H9 (cell line): ENCODE data around the gene ULK3. TPM values are rescaled to one million over a fixed set of nuclear protein-coding genes. Genes with fewer than 3 reads are reported as not detected.

Source experiments
- DNase-seq: peaks from one replicate; pipeline ENCODE4 v3.0.0-alpha.2; 2017
- H2AFZ ChIP-seq: one replicate; pipeline ENCODE4 v1.6.1; 2013; ENCODE audit warnings: mild to moderate bottlenecking, low read length, control low read depth, moderate library complexity
- H2AK5ac ChIP-seq: 2 replicates; pipeline ENCODE4 v1.6.1; 2013; ENCODE audit warnings: low read length, control low read depth, mixed read lengths; ENCODE audit not compliant: insufficient read length
- H2BK120ac ChIP-seq: one replicate; pipeline ENCODE4 v1.6.1; 2013; ENCODE audit warnings: low read depth, mild to moderate bottlenecking, low read length, control low read depth, inconsistent platforms; ENCODE audit not compliant: poor library complexity, severe bottlenecking
- H2BK12ac ChIP-seq: 2 replicates; pipeline ENCODE4 v1.6.1; 2013; ENCODE audit warnings: low read length, control low read depth, mixed read lengths, low read depth; ENCODE audit not compliant: insufficient read length
- H2BK15ac ChIP-seq: 2 replicates; pipeline ENCODE4 v1.6.1; 2013; ENCODE audit warnings: low read depth, low read length, control low read depth
- H2BK20ac ChIP-seq: one replicate; pipeline ENCODE4 v1.6.1; 2013; ENCODE audit warnings: low read depth, mild to moderate bottlenecking, low read length, control low read depth, inconsistent platforms; ENCODE audit not compliant: poor library complexity, severe bottlenecking
- H2BK5ac ChIP-seq: 2 replicates; pipeline ENCODE4 v1.6.1; 2013; ENCODE audit warnings: low read length, control low read depth, mixed read lengths; ENCODE audit not compliant: insufficient read length
- H3K14ac ChIP-seq: 2 replicates; pipeline ENCODE4 v1.6.1; 2013; ENCODE audit warnings: low read length, control low read depth; ENCODE audit not compliant: insufficient read depth
- H3K18ac ChIP-seq: 2 replicates; pipeline ENCODE4 v1.6.1; 2013; ENCODE audit warnings: low read depth, mild to moderate bottlenecking, mixed read lengths, low read length, control low read depth; ENCODE audit not compliant: insufficient read length
- H3K23ac ChIP-seq: 2 replicates; pipeline ENCODE4 v1.6.1; 2013; ENCODE audit warnings: low read length, control low read depth, mixed read lengths, low read depth; ENCODE audit not compliant: insufficient read length
- H3K23me2 ChIP-seq: 2 replicates; pipeline ENCODE4 v1.6.1; 2013; ENCODE audit warnings: low read depth, mild to moderate bottlenecking, mixed read lengths, low read length, control low read depth; ENCODE audit not compliant: insufficient read length, poor library complexity, severe bottlenecking
- H3K27ac ChIP-seq: 2 replicates; pipeline ENCODE4 v1.5.1; 2013; ENCODE audit warnings: low read length, control low read depth, mixed read lengths, low read depth; ENCODE audit not compliant: insufficient read length
- H3K27me3 ChIP-seq: 2 replicates; pipeline ENCODE4 v1.6.1; 2013; ENCODE audit warnings: low read length, control low read depth, inconsistent platforms; ENCODE audit not compliant: insufficient read depth
- H3K4ac ChIP-seq: 2 replicates; pipeline ENCODE4 v1.6.1; 2013; ENCODE audit warnings: low read depth, mild to moderate bottlenecking, control low read depth, inconsistent platforms, low read length, moderate library complexity
- H3K4me1 ChIP-seq: 2 replicates; pipeline ENCODE4 v1.6.1; 2013; ENCODE audit warnings: low read length, control low read depth, inconsistent platforms; ENCODE audit not compliant: insufficient read depth
- H3K4me2 ChIP-seq: 2 replicates; pipeline ENCODE4 v1.6.1; 2013; ENCODE audit warnings: low read length, control low read depth, mixed read lengths; ENCODE audit not compliant: insufficient read length, insufficient read depth
- H3K56ac ChIP-seq: 2 replicates; pipeline ENCODE4 v1.6.1; 2013; ENCODE audit warnings: low read depth, mild to moderate bottlenecking, mixed read lengths, low read length, control low read depth; ENCODE audit not compliant: insufficient read length
- H3K79me1 ChIP-seq: 2 replicates; pipeline ENCODE4 v1.6.1; 2013; ENCODE audit warnings: low read depth, mild to moderate bottlenecking, moderate library complexity, low read length, control low read depth, inconsistent platforms; ENCODE audit not compliant: insufficient read depth, poor library complexity, severe bottlenecking
- H3K79me2 ChIP-seq: 2 replicates; pipeline ENCODE4 v1.6.1; 2013; ENCODE audit warnings: low read length, control low read depth, inconsistent platforms; ENCODE audit not compliant: insufficient read depth
- H3K9ac ChIP-seq: 2 replicates; pipeline ENCODE4 v1.6.1; 2013; ENCODE audit warnings: low read length, control low read depth, mixed read lengths; ENCODE audit not compliant: insufficient read length; ENCODE audit errors: extremely low read depth
- H3K9me3 ChIP-seq: one replicate; pipeline ENCODE4 v1.6.1; 2013; ENCODE audit warnings: low read depth, low read length, inconsistent platforms; ENCODE audit not compliant: control insufficient read depth
- H3T11ph ChIP-seq: one replicate; pipeline ENCODE4 v1.6.1; 2013; ENCODE audit warnings: mild to moderate bottlenecking, low read length, control low read depth, inconsistent platforms
- H4K20me1 ChIP-seq: one replicate; pipeline ENCODE4 v1.6.1; 2013; ENCODE audit not compliant: control insufficient read depth, insufficient read length, insufficient read depth
- H4K5ac ChIP-seq: 2 replicates; pipeline ENCODE4 v1.6.1; 2013; ENCODE audit warnings: low read depth, mild to moderate bottlenecking, mixed read lengths, low read length, control low read depth; ENCODE audit not compliant: insufficient read length
- H4K8ac ChIP-seq: replicated peaks from 2 replicates; pipeline ENCODE4 v1.6.1; 2013; ENCODE audit warnings: low read length, control low read depth, mixed read lengths, low read depth; ENCODE audit not compliant: insufficient read length
- H4K91ac ChIP-seq: 2 replicates; pipeline ENCODE4 v1.6.1; 2013; ENCODE audit warnings: low read depth, mild to moderate bottlenecking, moderate library complexity, mixed read lengths, low read length, control low read depth; ENCODE audit not compliant: insufficient read length
- H3K27ac Mint-ChIP-seq, 3 experiments: 2 replicates in 2 of 3; 3 replicates in 1 of 3; pipeline ENCODE4 v1.8.0; 2020 to 2021; ENCODE audit warnings: mixed read lengths in 3 of 3, mild to moderate bottlenecking in 1 of 3, moderate library complexity in 1 of 3
- H3K27me3 Mint-ChIP-seq: 2 replicates; pipeline ENCODE4 v1.8.0; 2021; ENCODE audit warnings: low read depth, mild to moderate bottlenecking, moderate library complexity, mixed read lengths
- H3K36me3 Mint-ChIP-seq, 3 experiments: 2 replicates in 2 of 3; 3 replicates in 1 of 3; pipeline ENCODE4 v1.8.0; 2020 to 2021; ENCODE audit warnings: low read depth in 3 of 3, mixed read lengths in 3 of 3; ENCODE audit not compliant: insufficient read depth in 1 of 3
- H3K4me1 Mint-ChIP-seq, 2 experiments: 2 replicates each; pipeline ENCODE4 v1.8.0; 2020; ENCODE audit warnings: mixed read lengths in 2 of 2
- H3K4me3 Mint-ChIP-seq, 2 experiments: 2 replicates in 1 of 2; 3 replicates in 1 of 2; pipeline ENCODE4 v1.8.0; 2020 to 2021; ENCODE audit warnings: mild to moderate bottlenecking in 2 of 2, mixed read lengths in 2 of 2, moderate library complexity in 1 of 2
- H3K9me3 Mint-ChIP-seq, 2 experiments: 2 replicates in 1 of 2; 3 replicates in 1 of 2; pipeline ENCODE4 v1.8.0; 2020; ENCODE audit warnings: mild to moderate bottlenecking in 2 of 2, mixed read lengths in 2 of 2, moderate library complexity in 1 of 2
- WGBS: extraction: QIAGEN DNeasy Blood & Tissue Kit; methylation state at CpG from one replicate; pipeline ENCODE4 v1.1.7; 2013; ENCODE audit warnings: missing lambda C conversion rate, low lambda C conversion rate, mixed read lengths; ENCODE audit not compliant: insufficient read length; ENCODE audit errors: extremely low coverage; 5-methylcytosine and 5-hydroxymethylcytosine counted together
- total RNA-seq: library from RNA; stranded (reverse); gene quantifications from 2 replicates; pipeline ENCODE4 v1.2.1, GENCODE V29; 2021
- TF ChIP-seq, protein P1 (sequence below): fragments of 200-600 bp; sonication (generic); conservative IDR thresholded peaks from 3 replicates; pipeline ENCODE4 v1.8.0; 2021; ENCODE audit warnings: antibody characterized with exemption, mild to moderate bottlenecking

The ULK3 gene
- total RNA-seq, 1 experiment from 2014 or later, result 34.0 TPM

DNA sequence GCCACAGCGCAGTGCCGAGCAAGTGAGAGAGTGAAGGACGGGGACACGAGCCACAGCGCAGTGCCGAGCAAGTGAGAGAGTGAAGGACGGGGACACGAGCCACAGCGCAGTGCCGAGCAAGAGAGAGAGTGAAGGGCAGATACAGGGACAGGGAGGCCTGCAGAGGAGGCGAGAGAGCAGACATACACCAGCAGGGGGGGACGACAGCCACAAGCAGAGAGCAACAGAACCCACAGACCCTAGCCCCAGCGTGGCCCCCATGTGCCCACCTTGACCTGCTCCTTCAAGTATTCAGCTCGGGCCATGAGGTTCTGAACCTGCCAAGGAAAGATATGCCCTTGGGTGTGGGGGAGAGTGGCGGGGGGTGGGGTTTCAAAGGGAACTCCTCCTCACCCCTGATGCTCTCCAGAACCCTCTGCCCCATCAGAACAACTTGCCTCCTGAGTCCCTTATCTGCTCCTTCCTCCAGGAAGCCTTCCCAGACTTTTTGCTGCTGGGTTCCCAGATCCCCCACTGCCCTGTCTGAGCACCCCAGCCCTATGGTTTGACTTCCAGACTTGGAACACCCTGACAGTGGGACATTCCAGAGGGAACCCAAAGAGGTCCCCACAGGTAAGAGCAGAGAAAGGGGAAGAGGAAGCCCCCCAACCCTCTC lies 5.3 kb downstream of the ULK3 start:
- H3K79me1 ChIP-seq, result no peaks in the 10 kb centered on the region
- H3K27ac ChIP-seq, result no peak overlapping the region
- no peak overlapping the region for H2AFZ ChIP-seq
- no peak overlapping the region for H2AK5ac ChIP-seq
- peak overlapping the region in 1 of 3 experiments; percentile 82; a peak in 3 of 7 replicates for H3K27ac Mint-ChIP-seq
- H2BK20ac ChIP-seq, result no peak overlapping the region
- DNase-seq, result no peak
- no peak overlapping the region for H2BK15ac ChIP-seq
- H3K79me2 ChIP-seq, result no peaks in the 10 kb centered on the region
- H3K4me1 Mint-ChIP-seq, result peaks cover 18 to 39% of the 10 kb centered on the region in 2 experiments
- no peak overlapping the region for H2BK120ac ChIP-seq
- no peak overlapping the region for H2BK12ac ChIP-seq
- H3K4me2 ChIP-seq, result no peak overlapping the region
- no CpG with 5 or more reads among the region's 15 CpGs for WGBS
- no peak overlapping the region for H3K23ac ChIP-seq
- H3K4me1 ChIP-seq, result no peaks in the 10 kb centered on the region; the same call in 1 of the 2 replicates
- H3K36me3 Mint-ChIP-seq, result peaks cover 6 to 37% (median 29%) of the 10 kb centered on the region in 3 experiments
- H4K91ac ChIP-seq, result no peak overlapping the region
- no peak overlapping the region for H3T11ph ChIP-seq
- H3K27me3 ChIP-seq, result no peaks in the 10 kb centered on the region
- no peak overlapping the region for H3K4me3 Mint-ChIP-seq
- H3K4ac ChIP-seq, result no peak overlapping the region
- H3K9me3 ChIP-seq, result no peaks in the 10 kb centered on the region
- no peaks in the 10 kb centered on the region for H3K9me3 Mint-ChIP-seq
- H3K14ac ChIP-seq, result no peak overlapping the region
- TF ChIP-seq, protein P1, sequence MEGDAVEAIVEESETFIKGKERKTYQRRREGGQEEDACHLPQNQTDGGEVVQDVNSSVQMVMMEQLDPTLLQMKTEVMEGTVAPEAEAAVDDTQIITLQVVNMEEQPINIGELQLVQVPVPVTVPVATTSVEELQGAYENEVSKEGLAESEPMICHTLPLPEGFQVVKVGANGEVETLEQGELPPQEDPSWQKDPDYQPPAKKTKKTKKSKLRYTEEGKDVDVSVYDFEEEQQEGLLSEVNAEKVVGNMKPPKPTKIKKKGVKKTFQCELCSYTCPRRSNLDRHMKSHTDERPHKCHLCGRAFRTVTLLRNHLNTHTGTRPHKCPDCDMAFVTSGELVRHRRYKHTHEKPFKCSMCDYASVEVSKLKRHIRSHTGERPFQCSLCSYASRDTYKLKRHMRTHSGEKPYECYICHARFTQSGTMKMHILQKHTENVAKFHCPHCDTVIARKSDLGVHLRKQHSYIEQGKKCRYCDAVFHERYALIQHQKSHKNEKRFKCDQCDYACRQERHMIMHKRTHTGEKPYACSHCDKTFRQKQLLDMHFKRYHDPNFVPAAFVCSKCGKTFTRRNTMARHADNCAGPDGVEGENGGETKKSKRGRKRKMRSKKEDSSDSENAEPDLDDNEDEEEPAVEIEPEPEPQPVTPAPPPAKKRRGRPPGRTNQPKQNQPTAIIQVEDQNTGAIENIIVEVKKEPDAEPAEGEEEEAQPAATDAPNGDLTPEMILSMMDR, result peak; percentile 27; the same call in 1 of the 3 replicates
- H3K9ac ChIP-seq, result no peak overlapping the region
- H4K8ac ChIP-seq, result no peak overlapping the region
- H4K20me1 ChIP-seq, result peaks cover 3% of the 10 kb centered on the region
- H3K56ac ChIP-seq, result no peak overlapping the region
- H2BK5ac ChIP-seq, result no peak overlapping the region
- no peak overlapping the region for H3K18ac ChIP-seq
- no peak overlapping the region for H4K5ac ChIP-seq
- no peaks in the 10 kb centered on the region for H3K23me2 ChIP-seq
- H3K27me3 Mint-ChIP-seq, result peaks cover 2% of the 10 kb centered on the region
